Activated effector memory CD4-positive, alpha-beta T cell treated with Interleukin-2 at 50 U/mL for 16 hours (primary cell): ENCODE results near the gene ZMIZ1.

Experiments used
- DNase-seq: peaks from one replicate; pipeline ENCODE4 v3.0.0-alpha.2; 2020

The ZMIZ1 gene

DNA sequence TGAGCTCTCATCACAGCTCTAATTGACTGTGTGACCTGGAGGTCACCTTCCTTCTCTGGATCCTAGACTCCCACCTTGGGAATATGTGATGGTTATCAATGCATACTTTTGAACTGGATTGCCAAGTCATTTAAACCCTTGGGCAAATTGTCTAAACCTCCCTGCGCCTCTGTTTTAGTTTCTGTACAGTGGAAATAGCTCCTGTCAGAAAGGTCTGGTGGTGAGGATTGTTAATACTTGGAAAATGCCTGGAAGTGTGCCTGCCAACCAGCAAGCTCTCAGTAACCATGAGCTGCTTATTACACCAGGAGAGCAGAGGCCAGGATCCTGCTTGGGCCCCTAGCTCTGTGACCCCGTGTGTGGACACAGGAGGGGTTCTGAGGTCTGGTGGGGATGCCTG is 169.8 kb downstream of the ZMIZ1 start:
- DNase-seq: no peak

DNA sequence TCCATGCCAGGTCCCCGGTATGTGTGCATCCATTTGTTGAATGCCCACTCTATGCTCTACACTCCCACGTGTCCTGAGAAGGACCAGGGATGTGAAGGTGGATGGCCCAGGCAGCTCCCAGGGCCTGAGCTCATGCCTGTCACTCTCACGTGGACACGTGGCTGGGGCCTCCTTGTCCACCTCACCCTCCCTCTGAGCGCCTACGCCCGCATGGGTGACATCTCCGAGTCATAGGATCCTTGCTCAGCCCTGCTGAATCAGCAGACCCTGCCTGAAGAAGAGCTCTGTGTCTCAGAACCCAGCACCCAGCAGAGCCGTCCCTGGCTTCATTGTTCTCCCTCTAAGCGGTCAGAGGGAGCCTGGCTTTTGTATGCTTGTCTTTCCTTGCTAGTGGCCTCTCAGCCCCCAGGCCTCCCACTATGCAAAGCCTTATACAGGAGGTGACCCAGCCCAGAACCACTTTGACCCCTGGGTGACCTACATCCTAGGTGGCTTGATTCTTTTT is 170.6 kb downstream of the ZMIZ1 start:
- DNase-seq: no peak

DNA sequence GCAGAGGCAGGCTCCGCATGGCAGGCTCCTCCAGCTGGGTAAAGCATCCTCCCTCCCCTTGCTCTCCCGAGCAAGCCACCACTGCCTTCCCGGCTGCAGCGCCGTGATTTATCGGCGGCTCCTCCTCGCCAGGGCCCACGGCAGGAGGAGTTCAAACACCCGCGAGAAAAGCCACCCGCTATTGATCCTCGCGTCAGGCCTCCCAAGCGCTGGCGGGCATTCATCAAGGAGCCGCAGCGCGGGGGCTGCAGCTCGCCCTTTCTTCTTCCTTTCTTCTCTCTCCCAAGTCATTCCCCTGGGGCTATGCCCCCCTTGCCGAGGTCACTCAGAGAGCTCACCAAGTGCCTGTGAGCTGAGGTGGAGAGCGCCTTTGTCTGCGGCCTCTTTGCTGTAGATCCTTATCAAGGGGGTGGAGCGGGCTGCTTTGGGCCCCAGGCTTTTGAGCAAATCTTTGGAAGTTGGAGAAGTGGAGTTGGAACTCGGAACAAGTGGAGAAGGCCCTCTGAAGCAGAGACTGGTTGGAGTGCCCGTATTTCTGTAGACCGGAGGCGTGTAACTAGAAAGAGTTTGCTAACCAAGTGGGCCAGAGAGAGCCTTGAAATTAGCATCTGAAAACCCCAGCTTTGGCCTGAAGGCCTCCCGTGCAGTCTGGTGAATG is 171.3 kb downstream of the ZMIZ1 start:
- DNase-seq: no peak

DNA sequence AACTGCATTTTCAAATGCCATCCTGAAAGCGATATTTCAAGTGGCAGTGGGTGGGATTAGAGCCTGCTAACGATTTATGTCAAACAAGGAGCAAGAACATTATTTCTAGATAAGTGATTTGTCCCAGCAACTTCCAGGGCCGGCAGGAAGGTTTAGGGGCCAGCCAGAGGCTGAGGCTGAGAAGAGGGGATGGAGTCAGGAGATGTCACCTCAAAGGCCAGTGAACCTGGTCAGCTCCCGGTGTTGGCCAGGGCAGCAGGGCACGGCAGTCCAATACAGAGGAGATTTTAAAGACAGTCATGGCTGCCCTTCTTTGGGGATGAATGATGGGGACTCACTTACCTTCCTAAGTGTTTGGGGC is 172.8 kb downstream of the ZMIZ1 start:
- no peak for DNase-seq

DNA sequence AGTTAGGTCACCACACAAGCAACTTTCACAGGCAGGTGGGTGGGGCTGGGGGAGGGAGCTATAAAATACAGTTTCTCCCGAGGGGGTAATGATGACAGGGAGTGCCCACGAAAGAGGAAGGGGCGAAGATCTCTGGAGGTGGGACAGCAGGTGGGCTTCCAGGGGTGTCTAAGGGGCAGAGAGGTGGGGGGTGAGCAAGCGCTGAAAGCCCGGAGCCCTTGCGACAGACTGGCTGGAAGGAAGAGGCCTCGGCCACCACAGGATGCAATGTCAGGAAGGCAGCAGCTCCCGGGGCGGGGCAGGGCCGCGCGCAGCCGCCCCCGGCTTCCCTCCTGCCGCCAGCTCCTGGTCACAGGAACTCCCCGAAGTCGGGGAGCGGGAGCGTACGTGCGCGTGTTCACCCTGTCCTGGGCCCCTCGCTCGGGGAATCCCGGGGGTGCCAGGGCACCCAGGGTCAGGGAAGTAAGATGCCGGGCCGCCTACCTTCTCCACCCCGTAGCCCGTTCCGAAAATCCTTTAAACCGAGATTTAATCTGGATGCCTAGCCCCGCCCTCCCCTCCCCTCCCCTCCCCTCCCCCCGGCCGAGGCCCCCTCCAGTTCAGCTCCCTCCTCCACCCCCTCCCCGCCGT is 173.3 kb downstream of the ZMIZ1 start:
- peak; percentile 14 for DNase-seq

DNA sequence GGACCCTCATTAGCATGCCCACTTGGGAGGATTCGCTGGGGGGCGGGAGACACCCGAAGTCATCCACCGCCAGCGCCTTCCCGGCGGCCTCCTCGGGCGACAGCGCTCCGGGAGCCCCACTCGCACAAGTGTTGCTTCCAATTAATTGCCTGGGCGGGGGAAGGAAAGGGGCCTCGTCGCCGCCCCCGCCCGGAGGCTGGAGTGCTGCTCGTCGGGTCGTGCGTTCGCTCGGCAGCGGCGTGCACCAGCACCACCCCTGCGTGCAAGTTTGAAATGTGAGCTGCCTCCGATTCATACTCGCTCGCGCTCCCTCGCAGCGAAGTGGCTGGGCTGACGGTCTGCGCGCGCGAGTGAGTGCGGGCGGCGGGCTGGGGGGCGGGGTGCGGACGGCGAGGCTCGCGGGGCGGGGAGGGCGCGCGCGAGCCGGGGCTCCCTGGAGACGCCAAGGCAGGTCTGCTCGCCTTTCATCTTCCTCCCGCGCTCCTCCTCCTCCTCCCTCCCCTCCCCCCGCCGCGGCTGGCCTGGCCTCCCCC is 173.9 kb downstream of the ZMIZ1 start:
- DNase-seq: peak; percentile 32

DNA sequence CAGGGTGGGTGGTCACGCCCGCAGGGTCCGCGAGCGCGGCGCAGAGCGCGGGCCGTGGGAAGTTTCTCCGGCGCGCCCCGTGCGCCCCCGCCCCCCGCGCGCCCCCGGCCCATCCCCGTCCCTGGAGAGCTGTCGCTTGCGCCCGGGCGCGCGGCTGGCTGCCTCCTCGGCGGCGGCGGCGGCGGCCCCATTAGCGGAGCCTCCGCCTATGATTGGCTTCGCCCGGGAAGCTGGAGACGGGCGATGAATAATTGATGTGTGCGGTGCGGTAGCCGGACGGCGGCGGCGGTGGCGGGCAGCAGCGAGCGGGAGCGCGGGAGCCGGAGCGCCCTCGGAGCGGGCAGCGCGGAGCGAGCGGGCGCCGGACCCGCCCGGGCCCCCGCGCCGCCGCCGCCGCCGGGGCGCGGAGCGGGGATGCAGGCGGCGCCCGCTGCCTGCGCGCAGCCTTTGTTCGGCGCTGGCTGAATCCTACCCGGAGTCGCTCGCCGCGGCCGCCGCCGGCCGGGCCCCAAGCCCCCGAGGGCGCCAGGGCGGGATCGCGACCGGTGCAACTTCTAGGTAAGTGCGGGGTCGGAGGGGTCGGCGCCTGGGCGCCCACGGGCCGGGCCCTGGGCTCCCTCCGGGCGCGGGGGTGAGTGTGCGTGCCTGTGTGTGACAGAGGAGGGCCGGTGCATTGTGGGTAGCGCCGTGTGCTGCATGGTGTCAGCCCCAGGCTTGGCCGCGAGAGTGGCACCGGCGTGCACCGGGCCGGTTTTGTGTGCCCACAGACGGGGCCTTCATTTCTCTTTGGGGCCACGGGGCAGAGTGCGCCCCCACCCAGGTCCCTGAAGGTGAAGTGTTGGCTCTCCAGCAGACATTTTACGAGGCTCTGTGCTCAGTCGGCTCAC is 174.7 kb downstream of the ZMIZ1 start:
- peak; percentile 49 for DNase-seq

DNA sequence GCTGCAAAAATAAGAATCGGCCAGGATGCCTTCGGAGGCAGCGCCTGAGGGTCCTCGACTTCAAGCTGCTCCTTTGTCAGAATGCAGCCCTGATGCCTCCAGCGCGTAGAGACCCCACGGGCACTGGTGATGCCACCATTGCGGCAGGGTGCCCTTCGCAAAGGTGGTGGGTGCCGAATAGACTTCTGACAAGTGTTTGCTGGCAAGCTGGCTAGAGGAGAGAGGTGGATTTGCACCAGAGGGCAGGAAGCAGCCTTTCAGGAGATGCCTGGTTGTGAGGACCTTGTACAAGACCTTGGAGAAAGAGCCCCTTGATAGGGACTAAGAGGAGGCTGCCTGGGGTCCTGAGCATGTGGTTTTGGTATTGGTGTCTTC is 175.3 kb downstream of the ZMIZ1 start:
- DNase-seq: no peak

DNA sequence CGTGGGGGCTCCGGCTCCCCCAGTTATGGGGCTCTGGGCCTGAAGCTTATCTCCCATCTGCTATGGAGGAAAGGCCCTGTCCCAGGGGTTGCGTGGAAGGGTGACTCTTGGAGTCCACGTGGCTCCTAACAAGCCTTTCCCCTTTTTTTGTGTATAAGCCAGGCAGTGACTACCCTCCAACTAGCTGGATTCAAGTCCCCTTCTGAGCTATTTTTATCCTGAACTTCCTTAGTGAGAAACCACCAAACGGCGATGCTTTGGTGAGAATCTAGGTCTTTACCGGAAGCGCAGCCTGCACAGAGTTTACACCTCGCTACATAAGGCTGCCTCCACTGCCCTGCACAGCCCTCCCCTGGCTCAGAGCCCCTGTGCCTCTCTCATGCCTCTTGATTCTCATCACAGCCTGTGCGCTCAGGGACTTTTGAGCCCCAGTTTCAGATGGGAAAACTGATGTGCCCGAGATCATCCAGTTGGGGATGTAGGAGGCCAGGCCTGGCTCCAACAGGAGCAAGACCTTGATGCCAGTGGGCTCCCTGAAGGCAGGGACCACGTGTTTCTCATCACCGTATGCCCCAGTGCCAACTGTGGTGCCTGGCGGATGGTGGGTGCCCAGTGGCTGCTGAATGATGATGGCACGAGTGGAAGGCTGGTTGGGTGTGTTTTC is 176.2 kb downstream of the ZMIZ1 start:
- DNase-seq: no peak

DNA sequence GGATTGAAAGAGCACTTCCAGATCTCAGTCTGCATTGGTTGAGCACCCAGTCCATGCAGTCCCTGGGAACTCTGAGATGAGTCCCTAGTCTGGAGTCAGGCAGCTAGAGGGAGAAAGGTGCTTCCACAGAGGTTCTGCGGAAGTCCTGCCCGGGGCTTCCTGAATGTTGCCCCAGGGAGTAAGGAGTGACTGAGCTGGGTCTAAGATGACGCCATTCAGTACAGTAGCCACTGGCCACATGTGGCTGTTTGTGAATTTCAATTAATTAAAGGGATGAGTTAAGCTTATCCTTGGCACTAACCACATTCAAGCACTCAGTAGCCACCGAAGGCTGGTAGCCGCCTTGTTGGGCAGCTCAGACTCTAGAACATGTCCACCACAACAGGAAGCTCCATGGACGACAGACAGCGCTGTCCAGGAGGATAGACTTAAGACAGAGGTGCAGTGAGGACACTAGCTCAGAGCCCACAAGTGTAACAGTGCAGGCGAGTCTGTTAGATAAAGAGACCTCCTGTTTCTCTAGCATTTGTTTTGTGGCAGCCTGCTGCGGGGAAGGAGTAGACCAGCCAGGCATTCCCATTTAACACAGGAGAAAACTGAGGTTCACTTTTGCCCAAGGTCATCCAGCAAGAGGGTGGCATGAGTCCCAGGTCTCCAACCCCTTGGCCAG is 176.9 kb downstream of the ZMIZ1 start:
- no peak for DNase-seq

DNA sequence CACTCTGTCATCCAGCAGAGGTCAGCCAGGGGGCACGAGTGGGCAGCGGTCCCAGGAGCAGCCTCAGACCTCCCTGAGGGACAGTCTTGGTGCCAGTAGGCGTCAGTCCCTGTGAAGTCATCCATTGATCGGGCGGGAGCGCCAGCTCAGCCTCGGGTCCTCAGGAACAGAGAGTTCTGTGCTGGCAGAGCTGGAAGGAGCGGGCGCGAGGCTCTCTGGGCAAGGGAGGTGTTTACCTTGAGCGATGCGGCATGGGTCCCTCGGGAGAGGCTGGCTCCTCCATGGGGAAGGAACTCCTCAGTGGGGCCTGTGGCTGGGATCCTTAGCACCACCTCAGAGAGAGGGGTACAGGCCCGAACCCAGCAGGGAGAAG is 177.4 kb downstream of the ZMIZ1 start:
- no peak for DNase-seq

DNA sequence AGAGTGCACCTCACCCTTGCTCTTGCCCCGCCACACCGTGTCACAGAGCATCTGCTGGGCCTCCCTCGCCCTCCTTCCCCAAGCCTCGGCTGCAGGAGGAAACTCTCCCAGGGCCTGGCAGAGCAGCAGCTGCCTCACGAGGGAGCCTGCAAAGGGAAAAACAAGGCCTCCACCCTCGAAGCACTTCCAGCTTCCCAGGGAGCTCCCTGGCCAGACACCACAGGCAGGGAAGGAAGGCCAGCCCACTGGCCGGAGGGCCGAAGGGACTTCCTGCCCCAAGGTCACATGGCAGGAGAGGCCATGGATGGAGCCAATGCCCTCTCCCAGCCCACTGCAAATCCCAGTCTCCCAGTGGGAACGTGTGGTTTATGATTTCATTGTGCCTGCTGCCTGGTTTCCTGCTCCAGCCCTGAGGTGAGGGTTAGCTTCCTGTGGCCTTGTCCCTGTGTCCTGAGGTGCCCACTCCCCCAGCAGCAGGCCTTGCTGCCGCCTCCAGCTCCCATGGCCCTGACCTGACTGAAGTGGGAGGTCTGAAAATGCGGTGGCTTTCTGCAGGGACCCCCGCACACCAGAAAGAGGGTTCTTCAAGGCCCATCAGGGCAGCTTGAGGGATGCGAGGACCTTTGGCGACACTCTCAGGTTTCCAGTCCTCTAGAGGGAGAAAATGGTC is 178.0 kb downstream of the ZMIZ1 start:
- no peak for DNase-seq

DNA sequence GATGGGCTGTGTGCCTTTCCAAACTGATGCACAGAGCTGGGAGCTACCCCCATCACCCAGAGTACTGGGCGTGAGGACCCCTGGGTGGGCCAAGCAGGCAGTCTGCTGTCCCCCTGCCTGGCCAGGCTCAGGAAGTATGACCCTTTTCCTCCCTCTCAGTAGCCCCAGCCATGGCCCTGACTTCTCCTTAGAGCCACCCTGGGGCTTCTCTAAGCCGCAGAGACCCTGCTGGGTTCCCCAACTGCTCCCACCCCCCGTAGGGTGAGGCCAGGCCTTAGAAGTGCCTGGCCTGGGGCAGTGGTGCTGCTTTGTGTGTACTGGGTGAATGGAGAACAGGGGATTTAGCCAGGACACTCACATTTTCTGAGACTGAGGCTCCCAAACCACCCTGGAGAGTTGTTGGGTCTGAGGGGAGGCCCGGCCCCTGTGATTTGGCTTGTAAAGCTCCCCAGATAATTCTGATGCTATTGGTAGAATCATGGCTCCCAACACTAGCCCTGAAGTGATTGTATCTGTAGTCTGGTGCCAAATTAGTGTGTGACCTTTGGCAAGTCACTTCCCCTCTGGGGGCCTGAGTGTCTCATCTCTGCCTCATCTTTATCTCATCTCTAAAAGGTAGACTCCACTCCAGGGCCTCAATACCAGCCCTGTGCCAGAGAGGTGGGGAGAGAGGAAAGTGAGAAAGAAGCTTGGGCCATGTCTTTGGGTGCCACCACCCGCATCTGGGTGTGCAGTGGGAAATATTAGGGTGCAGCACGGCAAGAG is 178.8 kb downstream of the ZMIZ1 start:
- DNase-seq: no peak

DNA sequence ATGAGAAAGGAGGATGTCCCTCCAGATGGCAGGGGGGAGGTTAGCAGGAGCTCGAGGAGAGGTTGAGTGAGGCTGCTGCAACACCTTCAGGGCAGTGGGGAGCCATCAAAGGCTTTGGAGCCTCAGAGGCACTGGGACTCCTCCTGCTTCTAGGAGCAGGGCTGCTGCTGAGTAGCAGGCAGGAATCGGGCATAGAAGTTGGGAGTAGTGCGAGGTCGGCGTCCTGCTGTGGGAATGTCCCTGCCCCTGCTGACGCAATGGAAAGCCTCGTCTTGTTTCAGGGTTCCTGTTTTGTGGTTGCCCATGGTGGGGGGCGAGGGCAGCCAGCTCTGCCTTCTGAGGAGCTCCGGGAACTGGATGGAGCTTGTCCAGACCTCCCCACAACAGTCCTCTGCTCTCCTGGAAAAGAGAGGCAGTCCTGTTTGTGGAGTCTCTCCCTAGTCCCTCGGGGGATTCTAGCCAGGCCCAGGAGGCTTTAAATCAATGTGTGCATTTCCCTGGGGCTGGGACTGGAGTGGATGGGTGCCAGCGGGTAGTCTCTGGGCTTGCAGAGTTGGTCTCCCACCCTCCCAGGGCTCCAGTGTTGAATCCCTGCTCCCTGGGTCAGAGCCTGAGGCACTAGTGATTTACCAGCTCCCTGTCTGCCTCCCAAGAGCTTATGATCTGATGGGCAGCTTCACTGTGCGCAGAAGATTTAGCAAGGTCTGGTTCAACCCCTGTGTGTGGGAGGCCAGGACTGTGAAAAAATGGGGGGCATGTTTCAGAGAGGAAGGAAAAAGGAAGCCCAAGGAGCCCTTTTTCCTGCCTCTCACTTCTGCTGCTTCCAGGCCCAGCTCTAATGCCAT is 179.8 kb downstream of the ZMIZ1 start:
- DNase-seq: no peak

DNA sequence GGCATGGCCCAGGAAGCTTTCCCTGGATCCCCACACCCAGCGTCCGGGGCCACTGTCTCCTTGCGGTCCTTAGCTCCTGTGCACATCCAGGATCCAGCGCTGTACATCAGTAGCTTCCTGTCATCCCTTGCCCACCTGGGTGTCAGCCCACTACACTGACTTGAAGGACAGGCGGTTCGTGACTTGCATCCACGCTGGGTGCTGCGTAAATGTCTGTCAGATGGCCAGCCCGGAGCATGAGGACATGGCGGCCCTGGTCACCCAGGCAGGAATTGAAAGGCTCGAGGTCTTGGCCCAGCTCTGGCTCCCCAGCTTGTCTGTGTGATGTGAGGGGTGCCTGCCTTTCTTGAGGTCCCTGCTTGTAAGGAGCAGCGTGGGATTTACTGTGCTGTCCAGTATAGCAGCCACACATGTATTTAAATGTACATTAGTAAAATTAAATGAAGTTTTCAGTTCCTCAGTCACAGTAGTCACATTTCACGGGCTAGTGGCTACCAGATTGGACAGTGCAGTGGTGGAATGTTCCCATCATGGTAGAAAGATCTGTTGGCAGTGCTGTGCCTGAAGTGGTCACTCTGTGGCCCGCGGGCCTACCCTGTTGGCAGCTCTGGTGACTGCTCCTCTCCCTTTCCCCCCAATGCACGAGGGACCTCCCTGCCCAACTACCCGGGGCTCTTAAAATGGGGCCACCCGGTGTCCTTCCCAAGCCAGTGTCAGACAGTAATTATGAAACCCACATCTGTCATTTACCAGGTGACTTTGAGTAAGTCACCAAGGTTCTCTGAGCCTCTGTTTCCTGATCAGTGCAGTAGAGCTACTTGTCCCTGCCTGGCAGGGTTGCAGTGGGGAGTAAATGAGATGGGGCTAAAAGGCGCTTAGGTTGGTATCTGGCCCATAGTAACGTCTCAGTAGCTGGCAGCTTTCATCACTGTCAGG is 180.7 kb downstream of the ZMIZ1 start:
- no peak for DNase-seq

DNA sequence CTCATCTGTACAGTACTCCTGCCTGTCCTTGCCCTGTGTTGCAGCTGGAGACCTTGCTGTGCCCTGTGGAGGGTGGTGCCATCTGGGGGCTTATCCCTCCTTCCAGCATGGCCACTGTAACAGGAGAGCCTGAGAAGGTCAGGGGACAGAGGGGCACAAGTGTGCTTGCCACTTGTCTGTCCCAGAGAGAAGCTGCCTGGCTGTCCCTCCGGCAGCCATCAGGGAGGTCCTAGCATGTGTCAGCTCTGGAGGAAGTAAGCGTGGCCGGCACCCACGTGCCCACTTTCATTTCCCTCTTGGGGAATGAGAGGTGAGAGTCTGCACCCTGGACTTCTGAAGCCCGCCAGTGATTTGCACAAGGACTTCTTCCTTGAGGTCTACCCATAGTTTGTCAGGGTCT is 181.5 kb downstream of the ZMIZ1 start:
- no peak for DNase-seq

DNA sequence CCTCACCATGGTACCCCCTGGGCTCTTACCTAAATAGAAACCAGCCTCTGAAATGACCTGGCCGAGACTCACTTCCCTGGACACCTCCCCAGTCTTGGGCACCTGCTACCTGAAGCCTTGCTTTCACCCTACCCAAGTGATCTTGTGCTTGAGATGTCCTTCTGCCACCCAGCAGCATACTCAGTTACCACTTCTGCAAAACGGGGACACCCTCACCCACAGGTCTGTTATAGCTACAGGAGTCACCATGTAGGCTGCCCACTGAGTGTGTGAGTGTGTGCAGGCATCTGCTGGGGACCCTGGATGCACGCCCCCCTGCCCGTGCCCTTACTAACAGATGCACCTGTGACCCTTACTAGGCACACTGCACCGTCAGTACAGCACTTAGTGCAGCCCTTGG is 183.7 kb downstream of the ZMIZ1 start:
- DNase-seq: no peak

DNA sequence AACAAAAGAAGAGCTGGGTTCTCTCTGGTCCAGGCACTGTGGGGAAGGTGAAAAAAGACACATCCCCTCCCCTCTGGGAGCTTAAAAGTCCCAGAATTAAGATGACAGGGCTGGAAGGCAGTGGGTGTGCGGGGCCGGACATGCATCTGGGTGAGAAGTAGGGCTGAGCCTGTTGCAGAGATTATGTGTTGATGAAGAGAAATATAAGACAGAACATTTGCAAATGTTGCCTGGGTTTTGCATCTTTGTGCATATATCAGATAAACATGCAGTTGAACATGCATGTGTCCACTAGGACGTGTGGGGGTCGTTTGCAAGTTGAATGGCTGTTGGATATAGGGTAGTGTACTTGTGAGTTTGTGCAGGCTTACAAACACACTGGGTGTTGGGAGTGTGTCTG is 184.2 kb downstream of the ZMIZ1 start:
- no peak for DNase-seq

DNA sequence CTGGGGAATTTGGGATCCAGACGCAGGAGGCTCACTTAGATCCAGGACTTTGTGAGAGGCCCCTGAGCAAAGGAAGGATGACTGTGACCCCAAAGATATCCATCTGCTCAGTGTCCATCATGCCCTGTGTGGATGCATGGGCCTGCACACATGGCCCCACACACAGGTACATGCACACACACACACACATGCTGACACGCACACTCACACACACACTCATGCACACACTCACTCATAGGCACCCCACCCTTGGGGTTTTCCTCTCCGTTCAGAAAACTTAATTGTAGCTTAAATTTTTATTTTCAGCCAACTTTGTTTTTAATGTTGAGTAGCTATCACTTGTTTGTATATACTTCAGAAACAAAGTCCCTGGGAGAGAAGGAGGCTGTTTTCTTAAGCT is 184.9 kb downstream of the ZMIZ1 start:
- DNase-seq: no peak
